Measurements from ENCODE around the gene BICC1. TPM values are rescaled to one million over a fixed set of nuclear protein-coding genes. Genes with fewer than 3 reads are reported as not detected.

The BICC1 gene
- 7.2 and 8.3 TPM in 2 replicates for total RNA-seq (2014; rRNA removed; shearing (Covaris generic))
- 3.2 and 5.3 TPM in 2 replicates for polyA plus RNA-seq (2015; cell fraction: cytosol; rRNA removed)
- polyA plus RNA-seq (2015; cell fraction: nucleus; rRNA removed) = 4.2 and 5.9 TPM in 2 replicates

- in situ Hi-C loops (cut with HindIII; ENCODE audit: low pct_unique_long_range_greater_than_20kb, low sequenced_read_pairs) = no loop called here
- DNase-seq (ENCODE audit: low read depth, low spot score) = peak; percentile 48
These were observed at the start of gene BICC1 for GRCh38 chr10:58512491-58513187. Gene BICC1 (plus strand): TSS chr10:58512872. CDS start chr10:58513144, 272 bp downstream.

- in situ Hi-C loops (cut with HindIII; ENCODE audit: low pct_unique_long_range_greater_than_20kb, low sequenced_read_pairs) = no loop called here
- DNase-seq (ENCODE audit: low read depth, low spot score) = no peak
These were observed 47.7 kb upstream of the BICC1 start for GRCh38 chr10:58464956-58465355.

- DNase-seq (ENCODE audit: low read depth, low spot score) = peak; percentile 21
- in situ Hi-C loops (cut with HindIII; ENCODE audit: low pct_unique_long_range_greater_than_20kb, low sequenced_read_pairs) = no loop called here
These were observed 47.0 kb upstream of the BICC1 start for GRCh38 chr10:58465629-58466028.

GRCh38 chr10:58467931-58468635 is 44.6 kb upstream of the BICC1 start:
- in situ Hi-C loops (cut with HindIII; ENCODE audit: low pct_unique_long_range_greater_than_20kb, low sequenced_read_pairs) = no loop called here
- no peak for DNase-seq (ENCODE audit: low read depth, low spot score)

GRCh38 chr10:58473976-58474375 is 38.7 kb upstream of the BICC1 start:
- in situ Hi-C loops (cut with HindIII; ENCODE audit: low pct_unique_long_range_greater_than_20kb, low sequenced_read_pairs) = no loop called here

GRCh38 chr10:58475322-58476277 is 37.1 kb upstream of the BICC1 start:
- in situ Hi-C loops (cut with HindIII; ENCODE audit: low pct_unique_long_range_greater_than_20kb, low sequenced_read_pairs) = no loop called here
- peak; percentile 20 for DNase-seq (ENCODE audit: low read depth, low spot score)

More at GRCh38 chr10:58473976-58474375, 38.7 kb upstream of the BICC1 start:
- no peak for DNase-seq (ENCODE audit: low read depth, low spot score)

- in situ Hi-C loops (cut with HindIII; ENCODE audit: low pct_unique_long_range_greater_than_20kb, low sequenced_read_pairs) = no loop called here
- no peak for DNase-seq (ENCODE audit: low read depth, low spot score)
These were observed 35.5 kb upstream of the BICC1 start for GRCh38 chr10:58477122-58477521.

GRCh38 chr10:58477902-58478301 is 34.8 kb upstream of the BICC1 start:
- DNase-seq (ENCODE audit: low read depth, low spot score) = no peak
- in situ Hi-C loops (cut with HindIII; ENCODE audit: low pct_unique_long_range_greater_than_20kb, low sequenced_read_pairs) = no loop called here

GRCh38 chr10:58479045-58479444 is 33.6 kb upstream of the BICC1 start:
- in situ Hi-C loops (cut with HindIII; ENCODE audit: low pct_unique_long_range_greater_than_20kb, low sequenced_read_pairs) = no loop called here
- DNase-seq (ENCODE audit: low read depth, low spot score) = no peak

GRCh38 chr10:58480321-58480720 is 32.4 kb upstream of the BICC1 start:
- in situ Hi-C loops (cut with HindIII; ENCODE audit: low pct_unique_long_range_greater_than_20kb, low sequenced_read_pairs) = no loop called here
- no peak for DNase-seq (ENCODE audit: low read depth, low spot score)

GRCh38 chr10:58481569-58482109 is 31.0 kb upstream of the BICC1 start:
- in situ Hi-C loops (cut with HindIII; ENCODE audit: low pct_unique_long_range_greater_than_20kb, low sequenced_read_pairs) = no loop called here
- DNase-seq (ENCODE audit: low read depth, low spot score) = no peak

- in situ Hi-C loops (cut with HindIII; ENCODE audit: low pct_unique_long_range_greater_than_20kb, low sequenced_read_pairs) = no loop called here
These were observed 25.9 kb upstream of the BICC1 start for GRCh38 chr10:58486821-58487220.

GRCh38 chr10:58488921-58489320 is 23.8 kb upstream of the BICC1 start:
- no peak for DNase-seq (ENCODE audit: low read depth, low spot score)
- in situ Hi-C loops (cut with HindIII; ENCODE audit: low pct_unique_long_range_greater_than_20kb, low sequenced_read_pairs) = no loop called here

More at GRCh38 chr10:58486821-58487220, 25.9 kb upstream of the BICC1 start:
- no peak for DNase-seq (ENCODE audit: low read depth, low spot score)

GRCh38 chr10:58502956-58503355 is 9.7 kb upstream of the BICC1 start:
- no peak for DNase-seq (ENCODE audit: low read depth, low spot score)
- in situ Hi-C loops (cut with HindIII; ENCODE audit: low pct_unique_long_range_greater_than_20kb, low sequenced_read_pairs) = no loop called here

GRCh38 chr10:58508316-58508715 is 4.4 kb upstream of the BICC1 start:
- in situ Hi-C loops (cut with HindIII; ENCODE audit: low pct_unique_long_range_greater_than_20kb, low sequenced_read_pairs) = no loop called here
- no peak for DNase-seq (ENCODE audit: low read depth, low spot score)

GRCh38 chr10:58511765-58512490 is 744 bp upstream of the BICC1 start:
- DNase-seq (ENCODE audit: low read depth, low spot score) = no peak
- in situ Hi-C loops (cut with HindIII; ENCODE audit: low pct_unique_long_range_greater_than_20kb, low sequenced_read_pairs) = no loop called here
